ENCODE results near the gene ELL.
A peak's percentile ranks its signal among the peaks of the same experiment; 100 is the strongest.

ELL gene

GRCh38 chr19:18521692-18522123 is at the start of gene ELL:
Gene ELL, minus strand, starts transcription at chr19:18522070. Its CDS starts 15 bp downstream, at chr19:18522055.
- H3K27me3 Mint-ChIP-seq = no peaks in the 10 kb centered on the region
- peaks cover 16% of the 10 kb centered on the region for H3K36me3 Mint-ChIP-seq (ENCODE audit: insufficient read depth)
- H3K9me3 Mint-ChIP-seq = no peaks in the 10 kb centered on the region
- peak within 1 kb of the TSS; percentile 96 for H3K4me3 Mint-ChIP-seq
- ATAC-seq (replicated peaks; ENCODE audit: extremely low read depth, poor library complexity, severe bottlenecking) (peak; percentile 1), DNase-seq (ENCODE audit: low spot score in 2 of 2) (no peak)
- H3K4me1 Mint-ChIP-seq = peaks cover 39% of the 10 kb centered on the region
- H3K27ac Mint-ChIP-seq (ENCODE audit: low read depth) = peak within 1 kb of the TSS; percentile 93

GRCh38 chr19:18568367-18568766 is 46.5 kb upstream of the ELL start:
- Mint-ChIP-seq H3K36me3 (ENCODE audit: insufficient read depth) (peaks cover 53% of the 10 kb centered on the region), H3K27me3 (no peaks in the 10 kb centered on the region), H3K9me3 (no peaks in the 10 kb centered on the region), H3K27ac (ENCODE audit: low read depth) (no peak overlapping the region), H3K4me1 (peaks cover 23% of the 10 kb centered on the region), H3K4me3 (no peak overlapping the region)
- no peak for DNase-seq (ENCODE audit: low spot score in 2 of 2)
- no peak for ATAC-seq (replicated peaks; ENCODE audit: extremely low read depth, poor library complexity, severe bottlenecking)

- DNase-seq (ENCODE audit: low spot score in 2 of 2) (no peak), ATAC-seq (replicated peaks; ENCODE audit: extremely low read depth, poor library complexity, severe bottlenecking) (no peak)
- Mint-ChIP-seq H3K9me3 (no peaks in the 10 kb centered on the region), H3K36me3 (ENCODE audit: insufficient read depth) (peaks cover 51% of the 10 kb centered on the region), H3K4me1 (peaks cover 9% of the 10 kb centered on the region), H3K27ac (ENCODE audit: low read depth) (no peak overlapping the region), H3K27me3 (no peaks in the 10 kb centered on the region), H3K4me3 (no peak overlapping the region)
Measured at GRCh38 chr19:18566953-18567352, 45.1 kb upstream of the ELL start.

- Mint-ChIP-seq H3K27me3 (no peaks in the 10 kb centered on the region), H3K9me3 (no peaks in the 10 kb centered on the region), H3K36me3 (ENCODE audit: insufficient read depth) (peaks cover 51% of the 10 kb centered on the region), H3K27ac (ENCODE audit: low read depth) (no peak overlapping the region), H3K4me1 (peaks cover 25% of the 10 kb centered on the region), H3K4me3 (no peak overlapping the region)
- ATAC-seq (replicated peaks; ENCODE audit: extremely low read depth, poor library complexity, severe bottlenecking) (no peak), DNase-seq (ENCODE audit: low spot score in 2 of 2) (no peak)
Measured at GRCh38 chr19:18562086-18562485, 40.2 kb upstream of the ELL start.

- peak overlapping the region; percentile 31 for H3K4me3 Mint-ChIP-seq
- no peak for DNase-seq (ENCODE audit: low spot score in 2 of 2)
- no peaks in the 10 kb centered on the region for H3K27me3 Mint-ChIP-seq
- H3K9me3 Mint-ChIP-seq = no peaks in the 10 kb centered on the region
- H3K4me1 Mint-ChIP-seq = peaks cover 25% of the 10 kb centered on the region
- H3K27ac Mint-ChIP-seq (ENCODE audit: low read depth) = peak overlapping the region; percentile 29
- ATAC-seq (replicated peaks; ENCODE audit: extremely low read depth, poor library complexity, severe bottlenecking) = no peak
- H3K36me3 Mint-ChIP-seq (ENCODE audit: insufficient read depth) = peaks cover 32% of the 10 kb centered on the region
Measured at GRCh38 chr19:18559685-18560084, 37.8 kb upstream of the ELL start.

GRCh38 chr19:18558604-18559003 is 36.7 kb upstream of the ELL start:
- no peak for DNase-seq (ENCODE audit: low spot score in 2 of 2)
- Mint-ChIP-seq H3K27me3 (no peaks in the 10 kb centered on the region), H3K9me3 (no peaks in the 10 kb centered on the region), H3K36me3 (ENCODE audit: insufficient read depth) (peaks cover 22% of the 10 kb centered on the region), H3K4me1 (peaks cover 25% of the 10 kb centered on the region), H3K4me3 (peak overlapping the region; percentile 92), H3K27ac (ENCODE audit: low read depth) (peak overlapping the region; percentile 91)
- no peak for ATAC-seq (replicated peaks; ENCODE audit: extremely low read depth, poor library complexity, severe bottlenecking)

- Mint-ChIP-seq H3K27ac (ENCODE audit: low read depth) (peak overlapping the region; percentile 91), H3K36me3 (ENCODE audit: insufficient read depth) (peaks cover 22% of the 10 kb centered on the region), H3K27me3 (no peaks in the 10 kb centered on the region), H3K4me3 (peak overlapping the region; percentile 92), H3K4me1 (peaks cover 25% of the 10 kb centered on the region), H3K9me3 (no peaks in the 10 kb centered on the region)
- DNase-seq (ENCODE audit: low spot score in 2 of 2) = no peak
- ATAC-seq (replicated peaks; ENCODE audit: extremely low read depth, poor library complexity, severe bottlenecking) = no peak
Measured at GRCh38 chr19:18558202-18558555, 36.3 kb upstream of the ELL start.

- DNase-seq (ENCODE audit: low spot score in 2 of 2) = peak; percentile 88 to 97
- peak within 1 kb of the TSS; percentile 91 for H3K27ac Mint-ChIP-seq (ENCODE audit: low read depth)
- H3K9me3 Mint-ChIP-seq = no peaks in the 10 kb centered on the region
- peak; percentile 99 for ATAC-seq (replicated peaks; ENCODE audit: extremely low read depth, poor library complexity, severe bottlenecking)
- peaks cover 16% of the 10 kb centered on the region for H3K36me3 Mint-ChIP-seq (ENCODE audit: insufficient read depth)
- H3K27me3 Mint-ChIP-seq = no peaks in the 10 kb centered on the region
- peaks cover 25% of the 10 kb centered on the region for H3K4me1 Mint-ChIP-seq
- H3K4me3 Mint-ChIP-seq = peak within 1 kb of the TSS; percentile 92
Measured at GRCh38 chr19:18557411-18558201, 35.7 kb upstream of the ELL start, which contains the start of gene KXD1. Gene KXD1, plus strand, starts transcription at chr19:18557870. Its CDS starts 4,187 bp downstream, at chr19:18562057.

- ATAC-seq (replicated peaks; ENCODE audit: extremely low read depth, poor library complexity, severe bottlenecking) (no peak), DNase-seq (ENCODE audit: low spot score in 2 of 2) (no peak)
- H3K36me3 Mint-ChIP-seq (ENCODE audit: insufficient read depth) = no peaks in the 10 kb centered on the region
- no peak overlapping the region for H3K27ac Mint-ChIP-seq (ENCODE audit: low read depth)
- H3K27me3 Mint-ChIP-seq = no peaks in the 10 kb centered on the region
- H3K9me3 Mint-ChIP-seq = no peaks in the 10 kb centered on the region
- no peak overlapping the region for H3K4me3 Mint-ChIP-seq
- H3K4me1 Mint-ChIP-seq = no peaks in the 10 kb centered on the region
Measured at GRCh38 chr19:18551631-18552030, 29.8 kb upstream of the ELL start.

- Mint-ChIP-seq H3K4me1 (peaks cover 30% of the 10 kb centered on the region), H3K27ac (ENCODE audit: low read depth) (peak overlapping the region; percentile 94), H3K27me3 (no peaks in the 10 kb centered on the region), H3K36me3 (ENCODE audit: insufficient read depth) (peaks cover 18% of the 10 kb centered on the region), H3K9me3 (no peaks in the 10 kb centered on the region), H3K4me3 (peak overlapping the region; percentile 95)
- DNase-seq (ENCODE audit: low spot score in 2 of 2) (peak; percentile 49 to 78), ATAC-seq (replicated peaks; ENCODE audit: extremely low read depth, poor library complexity, severe bottlenecking) (peak; percentile 88)
Measured at GRCh38 chr19:18543814-18544475, 22.1 kb upstream of the ELL start.

GRCh38 chr19:18542941-18543813 is 21.3 kb upstream of the ELL start, which contains the start of gene FKBP8:
Gene FKBP8, minus strand, starts transcription at chr19:18543573. Its CDS starts 1,603 bp downstream, at chr19:18541970.
- ATAC-seq (replicated peaks; ENCODE audit: extremely low read depth, poor library complexity, severe bottlenecking) (peak; percentile 96), DNase-seq (ENCODE audit: low spot score in 2 of 2) (peak; percentile 85 to 88)
- Mint-ChIP-seq H3K36me3 (ENCODE audit: insufficient read depth) (peaks cover 18% of the 10 kb centered on the region), H3K27ac (ENCODE audit: low read depth) (peak within 1 kb of the TSS; percentile 94), H3K4me3 (peak within 1 kb of the TSS; percentile 95), H3K27me3 (no peaks in the 10 kb centered on the region), H3K4me1 (peaks cover 30% of the 10 kb centered on the region), H3K9me3 (no peaks in the 10 kb centered on the region)
